ENCODE results near the gene DTHD1.

Gene DTHD1

GRCh38 chr4:36317721-36318120, 36.3 kb downstream of the DTHD1 start:
- DNase-seq: no peak

DNA sequence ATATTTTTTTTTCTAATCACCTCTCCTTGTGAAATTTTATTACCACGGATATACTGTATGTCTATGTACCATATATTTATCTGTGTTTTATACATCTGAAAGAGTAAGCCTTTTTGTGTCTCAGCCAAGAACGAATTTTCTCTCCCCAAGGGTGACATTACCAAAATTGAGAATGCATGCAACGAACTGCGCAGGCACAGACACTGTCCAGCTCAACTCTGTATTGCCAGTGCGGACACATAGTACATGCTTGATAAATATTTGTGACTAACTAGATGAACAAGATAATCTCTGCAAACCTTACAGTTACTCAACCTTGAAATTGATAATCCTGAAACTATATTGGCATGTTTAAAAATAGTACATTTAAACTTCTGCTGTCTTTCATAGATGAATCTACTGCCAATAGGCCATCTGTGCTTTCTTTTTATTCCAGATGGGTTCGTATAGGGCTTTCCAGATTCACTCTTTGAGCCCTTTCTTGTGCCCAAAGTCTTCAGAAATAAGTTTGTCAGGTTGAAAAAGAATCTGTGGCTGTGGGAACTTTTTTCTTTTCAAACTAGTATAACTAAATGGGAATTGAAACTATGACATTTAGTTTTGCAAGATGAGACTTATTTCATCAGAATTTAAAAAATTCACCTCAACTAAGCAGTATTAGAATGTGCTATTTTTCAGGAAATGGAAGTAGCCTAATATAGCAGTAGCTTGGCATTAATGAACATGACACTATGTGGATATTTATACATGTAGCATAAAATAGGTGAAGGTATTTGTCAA, 38.9 kb downstream of the DTHD1 start:
- no peak for DNase-seq

DNA sequence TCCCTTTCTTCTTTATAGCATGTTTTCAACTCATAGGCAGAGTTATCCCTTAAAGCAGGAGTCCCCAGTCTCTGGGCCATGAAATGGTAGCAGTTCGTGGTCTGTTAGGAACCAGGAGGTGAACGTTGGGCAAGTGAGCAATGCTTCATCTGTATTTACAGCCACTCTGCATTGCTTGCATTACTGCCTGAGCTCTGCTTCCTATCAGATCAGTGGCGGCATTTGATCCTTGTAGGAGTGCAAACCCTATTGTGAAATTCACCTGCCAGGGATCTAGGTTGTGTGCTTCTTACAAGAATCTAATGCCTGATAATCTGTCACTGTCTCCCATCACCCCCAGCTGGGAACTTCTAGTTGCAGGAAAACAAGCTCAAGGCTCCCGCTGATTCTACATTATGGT, 39.8 kb downstream of the DTHD1 start:
- no peak for DNase-seq

- DNase-seq: no peak
Observed at GRCh38 chr4:36322921-36323354, 41.5 kb downstream of the DTHD1 start.

- DNase-seq: no peak
Observed at GRCh38 chr4:36323816-36324419, 42.5 kb downstream of the DTHD1 start.

- no peak for DNase-seq
Observed at GRCh38 chr4:36324808-36325207, 43.4 kb downstream of the DTHD1 start.

- no peak for DNase-seq
Observed at GRCh38 chr4:36325499-36325898, 44.1 kb downstream of the DTHD1 start.

DNA sequence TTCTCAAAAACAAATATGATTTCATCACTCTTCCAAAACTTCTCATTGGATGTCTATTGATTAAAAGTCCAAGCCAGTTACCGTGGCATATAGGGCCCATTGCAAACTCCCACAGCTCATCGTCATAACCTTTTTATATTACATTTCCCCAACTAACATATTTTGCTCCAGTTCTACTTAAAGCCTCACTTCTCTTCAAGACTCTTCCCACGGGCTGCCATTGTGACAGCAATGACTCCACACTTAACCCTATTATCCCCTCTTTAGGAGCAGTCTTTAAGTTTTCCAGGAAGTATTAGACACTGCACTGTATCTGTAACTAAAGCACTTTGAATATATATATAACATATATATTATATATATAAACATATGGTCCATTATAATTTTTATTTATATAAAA, 44.5 kb downstream of the DTHD1 start:
- DNase-seq: no peak

- no peak for DNase-seq
Observed at GRCh38 chr4:36326476-36327029, 45.1 kb downstream of the DTHD1 start.

- no peak for DNase-seq
Observed at GRCh38 chr4:36327400-36327799, 46.0 kb downstream of the DTHD1 start.

DNA sequence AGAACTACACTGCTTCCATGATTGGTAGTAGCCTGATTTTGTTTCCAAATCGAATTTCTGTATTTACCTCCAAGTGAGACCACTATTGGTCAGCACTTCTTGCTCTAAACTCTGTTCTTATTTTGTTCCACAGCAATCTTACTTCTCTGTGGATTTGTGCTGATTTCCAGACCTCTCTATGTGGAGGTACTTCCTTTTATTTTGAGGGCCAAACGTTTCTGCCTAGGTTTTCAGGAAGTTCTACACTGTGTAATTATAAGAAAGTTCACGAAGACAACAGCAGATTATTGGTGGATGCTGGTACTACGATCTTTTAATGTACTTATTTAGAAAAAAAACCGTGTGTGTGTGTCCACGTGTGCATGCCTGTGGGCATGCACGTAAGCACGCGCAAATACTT, 46.7 kb downstream of the DTHD1 start:
- no peak for DNase-seq

- DNase-seq: no peak
Observed at GRCh38 chr4:36329228-36329627, 47.8 kb downstream of the DTHD1 start.

GRCh38 chr4:36330796-36331195, 49.4 kb downstream of the DTHD1 start:
- no peak for DNase-seq

DNA sequence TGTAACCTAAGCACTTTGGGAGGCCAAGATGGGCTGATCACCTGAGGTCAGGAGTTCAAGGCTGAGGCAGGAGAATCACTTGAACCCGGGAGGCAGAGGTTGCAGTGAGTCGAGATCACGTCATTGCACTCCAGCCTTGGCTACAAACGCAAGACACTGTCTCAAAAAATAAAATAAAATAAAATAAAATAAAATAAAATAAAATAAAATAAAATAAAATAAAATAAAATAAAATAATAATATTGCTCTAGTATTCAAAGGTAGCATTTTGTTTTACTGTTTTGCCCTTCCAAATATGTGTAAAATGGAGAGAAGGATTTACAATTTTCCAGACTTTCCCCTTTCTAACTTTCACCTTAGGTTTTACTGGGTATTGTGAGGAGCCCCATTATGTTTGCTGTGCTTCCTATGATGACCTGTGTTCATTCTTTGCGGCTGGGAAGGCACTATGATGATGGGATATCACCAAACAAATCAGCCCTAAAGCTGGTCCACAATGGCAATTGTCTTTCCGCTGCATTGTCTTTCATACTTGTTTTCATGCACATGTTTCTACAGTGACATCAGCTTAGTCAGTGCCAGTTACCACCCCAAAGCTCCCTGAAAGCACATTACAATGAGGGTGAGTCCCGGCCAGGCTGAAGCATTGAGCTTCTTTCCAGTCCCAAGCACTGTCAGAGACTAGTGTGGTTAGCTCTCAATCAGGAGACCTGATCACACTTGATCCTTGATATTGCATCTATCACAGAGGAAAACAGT, 50.8 kb downstream of the DTHD1 start:
- no peak for DNase-seq

- no peak for DNase-seq
Observed at GRCh38 chr4:36332782-36333131, 51.3 kb downstream of the DTHD1 start.

DNA sequence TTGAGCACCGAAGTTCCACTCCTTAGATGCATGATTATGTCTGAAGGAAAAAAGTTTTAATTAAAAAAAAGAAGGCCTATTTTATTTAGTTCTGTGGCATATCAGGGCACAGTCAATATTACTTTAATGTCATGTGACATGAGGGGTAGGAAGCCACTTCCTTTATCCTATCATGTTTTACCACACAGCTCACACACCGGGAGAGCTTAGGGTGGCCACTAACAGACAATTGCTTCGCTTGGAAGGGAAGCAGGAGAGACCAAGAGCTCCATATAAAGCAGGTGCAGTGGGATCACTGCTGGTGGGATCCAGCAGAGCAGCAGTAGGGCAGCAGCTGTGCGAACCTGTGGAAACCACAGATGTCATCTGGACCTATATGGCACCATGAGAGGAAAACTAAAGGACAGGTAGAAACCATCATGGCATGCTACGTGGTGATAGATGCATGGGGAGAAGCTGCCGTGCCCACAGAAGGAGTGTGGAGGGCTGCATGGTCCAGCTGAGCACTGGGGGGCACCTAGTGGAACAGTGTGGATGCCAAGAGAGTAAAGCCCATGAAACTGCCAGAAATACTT, 52.0 kb downstream of the DTHD1 start:
- no peak for DNase-seq

GRCh38 chr4:36337665-36338185, 56.3 kb downstream of the DTHD1 start:
- no peak for DNase-seq

- DNase-seq: no peak
Observed at GRCh38 chr4:36338973-36339372, 57.6 kb downstream of the DTHD1 start.

DNA sequence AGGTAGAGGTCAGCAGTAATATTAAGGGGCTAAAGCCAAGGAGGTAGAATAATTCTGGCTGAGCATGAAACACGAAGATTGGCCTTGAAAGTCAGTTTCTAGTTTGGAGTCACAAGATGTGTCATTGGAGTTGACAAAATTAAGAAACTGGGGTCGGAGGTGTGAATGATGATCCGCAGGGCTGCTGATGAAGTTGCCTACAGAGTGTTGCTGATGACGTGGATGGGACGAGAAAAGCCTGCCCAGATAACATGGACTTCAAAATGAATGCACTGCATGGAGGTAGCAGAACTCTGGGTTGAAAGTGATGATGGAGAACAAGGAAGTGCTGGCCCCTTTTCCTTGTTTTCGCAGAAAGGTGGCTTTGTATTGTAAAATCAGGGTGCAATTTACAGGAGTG, 60.5 kb downstream of the DTHD1 start:
- no peak for DNase-seq

DNA sequence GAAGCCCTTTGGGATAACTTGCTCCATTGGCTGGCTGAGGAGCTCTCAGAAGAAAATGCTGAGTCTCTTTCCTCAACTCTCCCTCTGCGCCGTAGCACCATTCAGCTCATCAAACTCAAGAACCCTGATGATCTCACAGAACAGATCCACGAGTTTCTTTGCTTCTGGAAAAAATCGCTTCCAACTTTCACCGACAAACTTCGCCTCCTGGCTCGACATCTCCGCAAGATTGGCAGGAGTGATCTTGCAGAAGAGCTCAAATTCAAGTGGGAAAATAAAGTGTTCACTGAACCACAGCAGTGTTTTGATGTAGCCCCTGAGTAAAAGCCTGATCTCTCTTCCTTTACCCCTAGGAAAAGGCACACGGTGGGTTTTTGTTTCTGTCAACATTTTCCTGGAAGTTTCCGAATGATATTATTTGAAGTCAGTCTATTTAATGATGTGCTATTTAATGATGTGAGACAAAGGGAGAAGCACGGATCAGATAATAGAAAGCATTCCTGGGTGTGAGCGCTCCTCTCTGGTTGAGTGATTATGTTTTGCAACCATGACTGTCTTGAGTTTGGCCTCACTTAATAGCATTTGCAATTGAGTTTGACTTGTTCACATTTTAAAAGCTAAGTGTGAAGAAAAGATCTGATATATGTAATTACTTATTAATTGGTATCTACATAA, 62.2 kb downstream of the DTHD1 start:
- DNase-seq: no peak

- DNase-seq: no peak
Observed at GRCh38 chr4:36348403-36348938, 67.1 kb downstream of the DTHD1 start.

- DNase-seq: no peak
Observed at GRCh38 chr4:36349938-36350549, 68.6 kb downstream of the DTHD1 start.
